T-cell (primary cell): ENCODE measurements around the gene ANKRD62. TPM values are rescaled to one million over a fixed set of nuclear protein-coding genes. Genes with fewer than 3 reads are reported as not detected.

Experiments used
- ATAC-seq, 4 experiments: fragments of 200-7000 bp in 3 of 4; fragments of 150-1000 bp in 1 of 4; cut with Tn5 transposase; replicated peaks in 1 of 4; 1 replicate in 3 of 4; 2 replicates in 1 of 4; pipeline ENCODE4 v1.10.0; 2021; ENCODE audit warnings: moderate library complexity in 3 of 4, mild to moderate bottlenecking in 2 of 4, moderate number of reproducible peaks in 1 of 4
- CTCF ChIA-PET, 2 donors: fragments of 300-600 bp; sonication (Branson Sonifier 250); formaldehyde crosslinking; loops; one replicate each; lab custom pipeline; 2022; ENCODE audit warnings: antibody characterized with exemption in 2 of 2; lab: Charles Lee
- POLR2A ChIA-PET, 2 donors: fragments of 300-600 bp; sonication (Branson Sonifier 250); formaldehyde crosslinking; loops; one replicate each; lab custom pipeline; 2022; ENCODE audit warnings: antibody characterized with exemption in 2 of 2; lab: Charles Lee
- DNase-seq, 35 experiments: peaks; one replicate each; pipeline versions ENCODE4 v3.0.0 to v3.0.0-alpha.2; 2013 to 2023
- H3K27ac ChIP-seq: one replicate; pipeline ENCODE4 v1.5.1; 2013; ENCODE audit warnings: low read length
- H3K27me3 ChIP-seq, 2 experiments: replicated peaks in 1 of 2; 1 replicate in 1 of 2; 2 replicates in 1 of 2; pipeline versions ENCODE4 v1.6.1 to v1.7.0; 2013; ENCODE audit warnings: low read length in 1 of 2, mixed read lengths in 1 of 2; ENCODE audit not compliant: control insufficient read depth in 2 of 2, insufficient read depth in 2 of 2; ENCODE audit errors: extremely low read depth in 1 of 2
- H3K36me3 ChIP-seq, 2 donors: 1 replicate in 1 of 2; 2 replicates in 1 of 2; pipeline versions ENCODE4 v1.6.1 to v1.7.0; 2013; ENCODE audit warnings: low read length in 1 of 2; ENCODE audit not compliant: control insufficient read depth in 2 of 2, insufficient read depth in 1 of 2; ENCODE audit errors: extremely low read depth in 1 of 2
- H3K4me1 ChIP-seq, 2 experiments: 1 replicate in 1 of 2; 2 replicates in 1 of 2; pipeline versions ENCODE4 v1.6.1 to v1.7.0; 2013; ENCODE audit warnings: low read length in 2 of 2, mixed read lengths in 1 of 2; ENCODE audit not compliant: insufficient read depth in 2 of 2, control insufficient read depth in 1 of 2; ENCODE audit errors: extremely low read depth in 1 of 2
- H3K4me3 ChIP-seq, 2 donors: 1 replicate in 1 of 2; 2 replicates in 1 of 2; pipeline versions ENCODE4 v1.5.1 to v1.7.0; 2013; ENCODE audit warnings: mild to moderate bottlenecking in 2 of 2, low read length in 1 of 2, moderate library complexity in 1 of 2; ENCODE audit not compliant: control insufficient read depth in 1 of 2; ENCODE audit errors: extremely low read depth in 1 of 2
- H3K9me3 ChIP-seq: 2 replicates; pipeline ENCODE4 v1.7.0; 2013
- H3K27ac Mint-ChIP-seq, 2 donors: one replicate each; pipeline ENCODE4 v1.8.0; 2020 to 2021; ENCODE audit warnings: mild to moderate bottlenecking in 2 of 2, mixed read lengths in 2 of 2
- H3K27me3 Mint-ChIP-seq, 2 donors: one replicate each; pipeline ENCODE4 v1.8.0; 2021 to 2022; ENCODE audit warnings: mixed read lengths in 2 of 2
- H3K36me3 Mint-ChIP-seq: one replicate; pipeline ENCODE4 v1.8.0; 2021; ENCODE audit warnings: mixed read lengths
- H3K4me1 Mint-ChIP-seq, 3 donors: one replicate each; pipeline ENCODE4 v1.8.0; 2020 to 2022; ENCODE audit warnings: mixed read lengths in 3 of 3, mild to moderate bottlenecking in 1 of 3
- H3K4me3 Mint-ChIP-seq, 3 donors: one replicate each; pipeline ENCODE4 v1.8.0; 2020 to 2022; ENCODE audit warnings: mild to moderate bottlenecking in 3 of 3, mixed read lengths in 3 of 3, moderate library complexity in 3 of 3
- H3K9me3 Mint-ChIP-seq, 3 donors: one replicate each; pipeline ENCODE4 v1.8.0; 2020 to 2022; ENCODE audit warnings: mixed read lengths in 3 of 3
- WGBS: methylation state at CpG from one replicate; pipeline ENCODE4 v1.1.5; 2013; ENCODE audit warnings: missing lambda C conversion rate; ENCODE audit not compliant: insufficient coverage; 5-methylcytosine and 5-hydroxymethylcytosine counted together
- total RNA-seq, 35 experiments: library from RNA in 6 of 35; stranded (reverse) in 6 of 35; fragments of 120-200 nt in 1 of 35; gene quantifications; one replicate each; pipeline versions ENCODE4 v1.2.1 to v1.2.4 and lab custom pipeline; 2013 to 2026

ANKRD62 gene
- total RNA-seq, 5 donors from 2014 or later (not counting 1 experiment from before 2014, with no cell fraction given) = not detected

GRCh38 chr18:12162786-12163185 lies 69.1 kb downstream of the ANKRD62 start:
- no peaks in the 10 kb centered on the region for H3K36me3 ChIP-seq
- no peak overlapping the region for H3K27ac ChIP-seq
- no peaks in the 10 kb centered on the region for H3K4me1 Mint-ChIP-seq
- ChIA-PET CTCF (no interaction called here), POLR2A (no interaction called here)
- H3K27ac Mint-ChIP-seq = no peak overlapping the region
- H3K27me3 ChIP-seq = no peaks in the 10 kb centered on the region
- H3K9me3 Mint-ChIP-seq = peaks cover 0 to 18% (median 7%) of the 10 kb centered on the region in 3 donors
- no peaks in the 10 kb centered on the region for H3K9me3 ChIP-seq
- DNase-seq = no peak
- H3K4me1 ChIP-seq = no peaks in the 10 kb centered on the region
- no peak overlapping the region for H3K4me3 ChIP-seq
- ATAC-seq = no peak
- peaks cover 3 to 7% of the 10 kb centered on the region in 2 donors for H3K27me3 Mint-ChIP-seq
- H3K4me3 Mint-ChIP-seq = no peak overlapping the region
- H3K36me3 Mint-ChIP-seq = no peaks in the 10 kb centered on the region

DNA sequence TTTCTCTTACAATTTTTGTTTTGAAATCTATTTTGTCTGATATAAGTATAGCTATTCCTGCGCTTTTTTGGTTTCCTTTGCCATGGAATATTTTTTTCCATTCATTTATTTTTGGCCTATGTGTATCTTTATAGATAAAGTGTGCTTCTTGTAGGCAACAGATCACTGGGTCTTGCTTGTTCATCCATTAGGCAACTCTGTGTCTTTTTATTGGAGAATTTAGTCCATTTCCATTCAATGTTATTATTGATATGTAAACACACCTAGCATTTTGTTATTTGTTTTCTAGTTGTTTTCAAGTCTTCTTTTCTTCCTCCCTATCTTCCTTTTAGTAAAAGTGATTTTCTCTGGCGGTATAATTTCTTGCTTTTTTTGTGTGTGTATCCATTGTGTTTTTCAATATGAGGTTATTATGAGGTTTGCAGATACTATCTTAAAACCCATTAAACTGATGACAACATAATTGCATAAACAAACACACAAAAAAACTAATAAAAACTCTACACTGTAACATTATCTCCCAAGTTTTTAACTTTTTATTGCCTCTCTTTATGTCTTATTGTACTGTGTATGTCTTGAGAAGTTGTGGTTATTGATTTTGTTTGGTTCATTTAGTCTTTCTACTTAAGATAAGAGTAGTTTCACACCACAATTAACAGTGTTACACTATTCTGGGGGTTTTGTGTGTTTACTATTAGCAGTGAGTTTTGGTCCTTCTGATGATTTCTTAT lies 71.6 kb downstream of the ANKRD62 start:
- H3K4me3 Mint-ChIP-seq = no peak overlapping the region
- no CpG with 5 or more reads among the region's 2 CpGs for whole genome bisulfite sequencing
- no peaks in the 10 kb centered on the region for H3K36me3 ChIP-seq

More for the DNA sequence above, 71.6 kb downstream of the ANKRD62 start:
- no peaks in the 10 kb centered on the region for H3K9me3 ChIP-seq
- H3K27ac Mint-ChIP-seq = no peak overlapping the region
- H3K36me3 Mint-ChIP-seq = no peaks in the 10 kb centered on the region
- no peak overlapping the region for H3K27ac ChIP-seq
- no peaks in the 10 kb centered on the region for H3K27me3 ChIP-seq
- ATAC-seq (no peak), DNase-seq (no peak)
- H3K4me3 ChIP-seq = no peak overlapping the region
- H3K4me1 ChIP-seq = no peaks in the 10 kb centered on the region
- H3K9me3 Mint-ChIP-seq = peaks cover 3 to 24% (median 10%) of the 10 kb centered on the region in 3 donors
- H3K27me3 Mint-ChIP-seq = peaks cover 6 to 11% of the 10 kb centered on the region in 2 donors
- no peaks in the 10 kb centered on the region for H3K4me1 Mint-ChIP-seq
- ChIA-PET CTCF (no interaction called here), POLR2A (no interaction called here)

Other genes with a start within 250 kb of the ANKRD62 start
- 100 to 1,000 TPM in 1 of 5 donors, 10 to 100 TPM in 4; 41.5 to 105 (median 44.1) TPM for gene CHMP1B, start 242.4 kb upstream of the ANKRD62 start, total RNA-seq
- 10 to 100 TPM; 56.0 to 90.4 (median 77.2) TPM for gene MPPE1, start 185.5 kb upstream of the ANKRD62 start, total RNA-seq
- gene IMPA2, start 112.3 kb upstream of the ANKRD62 start, total RNA-seq = 10 to 100 TPM in 1 of 5 donors, 1 to 10 TPM in 4; 3.1 to 12.2 (median 5.0) TPM
- not detected for gene CIDEA, start 160.5 kb downstream of the ANKRD62 start, total RNA-seq
- 1 to 10 TPM in 2 of 5 donors, under 1 TPM in 3; 0.40 to 4.9 (median 0.96) TPM for gene TUBB6, start 214.4 kb downstream of the ANKRD62 start, total RNA-seq